ENCODE measurements around the gene CLIC4. TPM values are rescaled to one million over a fixed set of nuclear protein-coding genes. Genes with fewer than 3 reads are reported as not detected.
"Not testable (repeated sequence)": the region's sequence is repeated elsewhere in the genome, so short reads cannot be mapped to it uniquely, and the experiment has no call there.

CLIC4 gene
- total RNA-seq, 3 donors from 2014 or later = 33.0 to 176 (median 52.4) TPM

DNA sequence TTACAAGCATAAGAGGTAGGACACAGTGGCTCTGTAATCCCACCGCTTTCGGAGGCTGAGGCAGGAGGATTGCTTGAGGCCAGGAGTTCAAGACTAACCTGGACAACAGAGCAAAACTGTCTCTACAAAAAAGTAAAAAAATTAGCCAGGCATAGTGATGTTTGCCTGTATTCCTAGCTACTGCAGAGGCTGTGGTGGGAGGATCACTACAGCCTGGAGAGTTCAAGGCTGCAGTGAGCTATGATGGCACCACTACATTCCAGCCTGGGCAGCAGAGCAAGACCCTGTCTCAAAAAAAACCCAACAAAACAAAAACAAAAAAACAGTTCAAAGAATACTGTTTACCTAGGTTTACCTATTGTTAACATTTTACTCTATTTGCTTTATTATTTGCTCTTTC, 37.4 kb downstream of the CLIC4 start:
- no peaks in the 10 kb centered on the region for H3K4me1 ChIP-seq (ENCODE audit: low read depth)
- no peak overlapping the region for H3K4me3 ChIP-seq
- no peaks in the 10 kb centered on the region for H3K36me3 ChIP-seq (ENCODE audit: low read depth)
- no peaks in the 10 kb centered on the region for H3K9me3 ChIP-seq
- intact Hi-C loops (cut with DNase I, micrococcal nuclease) = no loop called here
- TF ChIP-seq, protein P1, sequence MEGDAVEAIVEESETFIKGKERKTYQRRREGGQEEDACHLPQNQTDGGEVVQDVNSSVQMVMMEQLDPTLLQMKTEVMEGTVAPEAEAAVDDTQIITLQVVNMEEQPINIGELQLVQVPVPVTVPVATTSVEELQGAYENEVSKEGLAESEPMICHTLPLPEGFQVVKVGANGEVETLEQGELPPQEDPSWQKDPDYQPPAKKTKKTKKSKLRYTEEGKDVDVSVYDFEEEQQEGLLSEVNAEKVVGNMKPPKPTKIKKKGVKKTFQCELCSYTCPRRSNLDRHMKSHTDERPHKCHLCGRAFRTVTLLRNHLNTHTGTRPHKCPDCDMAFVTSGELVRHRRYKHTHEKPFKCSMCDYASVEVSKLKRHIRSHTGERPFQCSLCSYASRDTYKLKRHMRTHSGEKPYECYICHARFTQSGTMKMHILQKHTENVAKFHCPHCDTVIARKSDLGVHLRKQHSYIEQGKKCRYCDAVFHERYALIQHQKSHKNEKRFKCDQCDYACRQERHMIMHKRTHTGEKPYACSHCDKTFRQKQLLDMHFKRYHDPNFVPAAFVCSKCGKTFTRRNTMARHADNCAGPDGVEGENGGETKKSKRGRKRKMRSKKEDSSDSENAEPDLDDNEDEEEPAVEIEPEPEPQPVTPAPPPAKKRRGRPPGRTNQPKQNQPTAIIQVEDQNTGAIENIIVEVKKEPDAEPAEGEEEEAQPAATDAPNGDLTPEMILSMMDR (IDR thresholded peaks at IDR 0.05) = no peak
- DNase-seq (no peak), ATAC-seq (no peak)

DNA sequence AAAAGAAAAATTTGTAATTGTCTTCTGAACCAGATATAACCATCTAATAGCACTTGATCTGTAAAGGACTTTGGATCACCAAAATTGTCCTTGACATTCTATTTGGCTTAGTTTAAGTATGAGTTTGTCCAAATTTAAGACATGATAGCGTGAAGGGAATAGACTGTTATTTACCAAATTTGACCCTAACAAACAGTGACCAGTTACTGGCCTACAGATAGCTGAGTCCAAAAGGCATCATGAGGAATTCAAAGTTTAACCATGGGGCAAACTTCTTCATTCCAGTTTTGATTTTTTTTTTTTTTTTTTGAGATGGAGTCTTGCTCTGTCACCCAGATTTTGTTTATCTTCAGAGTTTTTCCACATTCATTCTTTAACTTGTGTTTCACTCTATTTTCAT, 38.5 kb downstream of the CLIC4 start:
- intact Hi-C loops (cut with DNase I, micrococcal nuclease) = no loop called here
- DNase-seq (no peak), ATAC-seq (no peak)
- no peaks in the 10 kb centered on the region for H3K36me3 ChIP-seq (ENCODE audit: low read depth)
- H3K4me3 ChIP-seq = no peak overlapping the region
- H3K4me1 ChIP-seq (ENCODE audit: low read depth) = no peaks in the 10 kb centered on the region
- no peaks in the 10 kb centered on the region for H3K9me3 ChIP-seq
- TF ChIP-seq, protein P1 (IDR thresholded peaks at IDR 0.05) = no peak

GRCh38 chr1:24786191-24786590, 40.9 kb downstream of the CLIC4 start:
- ATAC-seq = no peak
- DNase-seq = no peak
- intact Hi-C loops (cut with DNase I, micrococcal nuclease) = no loop called here

GRCh38 chr1:24790490-24790889, 45.2 kb downstream of the CLIC4 start:
- ATAC-seq (no peak), DNase-seq (no peak)
- intact Hi-C loops (cut with DNase I, micrococcal nuclease) = no loop called here
- Histone ChIP-seq H3K9me3 (no peaks in the 10 kb centered on the region), H3K4me1 (ENCODE audit: low read depth) (no peaks in the 10 kb centered on the region), H3K4me3 (no peak overlapping the region), H3K36me3 (ENCODE audit: low read depth) (no peaks in the 10 kb centered on the region)
- TF ChIP-seq, protein P1 (IDR thresholded peaks at IDR 0.05) = no peak

More at GRCh38 chr1:24786191-24786590, 40.9 kb downstream of the CLIC4 start:
- Histone ChIP-seq H3K9me3 (no peaks in the 10 kb centered on the region), H3K36me3 (ENCODE audit: low read depth) (no peaks in the 10 kb centered on the region), H3K4me1 (ENCODE audit: low read depth) (no peaks in the 10 kb centered on the region), H3K4me3 (no peak overlapping the region)
- TF ChIP-seq, protein P1 (IDR thresholded peaks at IDR 0.05) = no peak

GRCh38 chr1:24793447-24794129, 48.3 kb downstream of the CLIC4 start:
- no peaks in the 10 kb centered on the region for H3K36me3 ChIP-seq (ENCODE audit: low read depth)
- no peaks in the 10 kb centered on the region for H3K4me1 ChIP-seq (ENCODE audit: low read depth)
- no peak overlapping the region for H3K4me3 ChIP-seq
- intact Hi-C loops (cut with DNase I, micrococcal nuclease) = no loop called here
- H3K9me3 ChIP-seq = no peaks in the 10 kb centered on the region
- TF ChIP-seq, protein P1 (IDR thresholded peaks at IDR 0.05) = no peak
- DNase-seq (no peak), ATAC-seq (no peak)

GRCh38 chr1:24794130-24794502, 48.9 kb downstream of the CLIC4 start:
- not testable (repeated sequence) for DNase-seq

More at GRCh38 chr1:24794130-24794502, 48.9 kb downstream of the CLIC4 start:
- H3K4me1 ChIP-seq (ENCODE audit: low read depth); H3K36me3 ChIP-seq (ENCODE audit: low read depth); H3K4me3 ChIP-seq; H3K9me3 ChIP-seq; ATAC-seq; intact Hi-C loops (cut with DNase I, micrococcal nuclease): not testable (repeated sequence)
